WTC11 (cell line): ENCODE data around the gene RPL22L1.
"Not testable (repeated sequence)": the region's sequence is repeated elsewhere in the genome, so short reads cannot be mapped to it uniquely, and the experiment has no call there.

Experiments
- CBFB ChIP-seq: sonication (generic); formaldehyde crosslinking; IDR thresholded peaks from 2 replicates; pipeline ENCODE4 v1.8.1; 2022; ENCODE audit warnings: mild to moderate bottlenecking, low read depth, missing genetic modification reagents
- CREB1 ChIP-seq: sonication (generic); formaldehyde crosslinking; IDR thresholded peaks from 2 replicates; pipeline ENCODE4 v1.8.0; 2023; ENCODE audit warnings: mild to moderate bottlenecking, missing genetic modification reagents
- CTCF ChIP-seq: fragments of 200-600 bp; IDR thresholded peaks from 2 replicates; pipeline ENCODE4 v1.8.0; 2022; ENCODE audit warnings: antibody characterized with exemption
- E2F4 ChIP-seq: sonication (generic); formaldehyde crosslinking; IDR thresholded peaks from 2 replicates; pipeline ENCODE4 v1.8.1; 2022; ENCODE audit warnings: low read depth, mild to moderate bottlenecking, moderate library complexity, missing genetic modification reagents, borderline replicate concordance
- JUN ChIP-seq: sonication (generic); formaldehyde crosslinking; IDR thresholded peaks from 2 replicates; pipeline ENCODE4 v1.8.0; 2023; ENCODE audit warnings: mild to moderate bottlenecking, missing genetic modification reagents
- MAX ChIP-seq: sonication (generic); formaldehyde crosslinking; IDR thresholded peaks from 2 replicates; pipeline ENCODE4 v1.8.0; 2022; ENCODE audit warnings: mild to moderate bottlenecking, missing genetic modification reagents
- USF2 ChIP-seq: sonication (generic); formaldehyde crosslinking; IDR thresholded peaks from 2 replicates; pipeline ENCODE4 v1.8.1; 2023; ENCODE audit warnings: mild to moderate bottlenecking, missing genetic modification reagents, moderate library complexity
- ZBTB21 ChIP-seq: sonication (generic); formaldehyde crosslinking; IDR thresholded peaks from 2 replicates; pipeline ENCODE4 v1.8.1; 2023; ENCODE audit warnings: mild to moderate bottlenecking, missing genetic modification reagents, borderline replicate concordance
- ZNF512 ChIP-seq: sonication (generic); formaldehyde crosslinking; IDR thresholded peaks from 2 replicates; pipeline ENCODE4 v1.8.1; 2022; ENCODE audit warnings: missing genetic modification reagents, borderline replicate concordance

GRCh38 chr3:170896333-170896732, 26.3 kb upstream of the RPL22L1 start:
- not testable (repeated sequence) for TF ChIP-seq E2F4 (CRISPR knock-in tag); USF2 (CRISPR knock-in tag); ZBTB21 (CRISPR knock-in tag); JUN; CTCF; CREB1 (CRISPR knock-in tag); MAX (CRISPR knock-in tag); ZNF512 (CRISPR knock-in tag); CBFB (CRISPR knock-in tag)
